GM21390 (cell line): ENCODE measurements around the gene TRIM44.
"Not testable (repeated sequence)": the region's sequence is repeated elsewhere in the genome, so short reads cannot be mapped to it uniquely, and the experiment has no call there.

ENCODE experiments used
- ATAC-seq: cut with Tn5 transposase; IDR thresholded peaks from one replicate; pipeline ENCODE4 v1.9.1; 2021; ENCODE audit not compliant: unreplicated experiment

The TRIM44 gene

DNA sequence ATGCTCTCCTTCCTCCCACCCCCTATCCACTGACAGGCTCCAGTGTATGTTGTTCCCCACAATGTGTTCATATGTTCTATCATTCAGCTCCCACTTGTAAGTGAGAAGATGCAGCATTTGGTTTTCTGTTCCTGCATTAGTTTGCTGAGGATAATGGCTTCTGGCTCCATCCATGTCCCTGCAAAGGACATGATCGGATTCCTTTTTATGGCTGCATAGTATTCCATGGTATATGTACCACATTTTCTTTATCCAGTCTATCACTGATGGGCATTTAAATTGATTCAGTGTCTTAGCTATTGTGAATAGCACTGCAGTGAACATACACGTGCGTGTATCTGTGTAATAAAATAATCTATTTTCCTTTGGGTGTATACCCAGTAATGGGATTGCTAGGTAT lies 5.8 kb downstream of the TRIM44 start:
- ATAC-seq: not testable (repeated sequence)

DNA sequence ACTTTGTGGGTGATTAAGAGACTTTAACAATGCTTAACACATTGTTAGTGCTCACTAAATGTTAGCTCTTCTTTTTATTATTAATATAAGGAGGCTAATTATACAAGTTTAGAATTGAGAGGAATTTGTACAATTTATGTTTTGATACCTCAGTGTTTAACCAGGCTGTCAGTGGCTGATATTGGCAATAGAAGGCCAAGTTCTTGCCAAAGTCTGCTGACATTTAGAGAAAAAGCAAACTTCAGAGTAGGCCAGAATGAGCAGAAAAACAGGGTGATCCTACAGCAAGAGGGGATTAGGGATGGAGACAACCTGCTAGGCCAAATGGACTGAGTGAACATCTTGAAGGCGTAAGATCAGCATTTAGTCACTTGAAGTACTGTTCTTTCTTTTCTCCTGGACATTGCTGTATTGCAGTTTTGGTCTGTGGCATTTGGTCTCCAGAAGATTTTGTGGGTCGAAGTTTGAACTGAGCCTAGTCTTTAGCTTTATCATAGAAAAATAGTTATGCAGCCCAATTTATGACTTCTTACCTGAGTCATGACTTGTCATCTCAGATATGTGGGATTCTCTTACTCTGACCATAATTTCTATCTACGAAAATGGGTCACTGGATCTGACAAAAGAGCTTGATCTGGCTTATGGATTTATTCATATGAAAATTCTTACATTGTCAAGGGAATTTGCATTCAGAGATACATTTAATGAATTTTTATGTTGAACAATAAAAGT lies 9.0 kb downstream of the TRIM44 start:
- ATAC-seq: no peak

DNA sequence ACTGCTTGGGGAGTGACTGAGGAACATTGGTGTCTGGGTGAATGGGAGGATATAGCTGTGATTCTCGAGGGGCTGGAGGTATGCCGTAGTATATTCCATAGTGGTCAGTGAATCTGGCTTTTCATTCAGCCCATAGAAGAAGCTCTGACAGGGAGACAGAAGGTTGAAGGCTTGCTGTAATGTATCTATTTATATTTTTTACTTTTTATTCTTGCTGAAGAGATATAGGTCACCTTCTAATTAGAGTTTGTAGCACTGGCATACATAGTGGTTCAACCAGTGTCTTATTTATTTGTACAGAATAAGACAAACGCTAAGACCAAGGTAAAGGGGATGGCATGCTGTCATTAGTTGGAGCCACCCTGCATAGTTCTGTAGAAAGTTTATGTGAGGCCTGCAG lies 10.0 kb downstream of the TRIM44 start:
- no peak for ATAC-seq

DNA sequence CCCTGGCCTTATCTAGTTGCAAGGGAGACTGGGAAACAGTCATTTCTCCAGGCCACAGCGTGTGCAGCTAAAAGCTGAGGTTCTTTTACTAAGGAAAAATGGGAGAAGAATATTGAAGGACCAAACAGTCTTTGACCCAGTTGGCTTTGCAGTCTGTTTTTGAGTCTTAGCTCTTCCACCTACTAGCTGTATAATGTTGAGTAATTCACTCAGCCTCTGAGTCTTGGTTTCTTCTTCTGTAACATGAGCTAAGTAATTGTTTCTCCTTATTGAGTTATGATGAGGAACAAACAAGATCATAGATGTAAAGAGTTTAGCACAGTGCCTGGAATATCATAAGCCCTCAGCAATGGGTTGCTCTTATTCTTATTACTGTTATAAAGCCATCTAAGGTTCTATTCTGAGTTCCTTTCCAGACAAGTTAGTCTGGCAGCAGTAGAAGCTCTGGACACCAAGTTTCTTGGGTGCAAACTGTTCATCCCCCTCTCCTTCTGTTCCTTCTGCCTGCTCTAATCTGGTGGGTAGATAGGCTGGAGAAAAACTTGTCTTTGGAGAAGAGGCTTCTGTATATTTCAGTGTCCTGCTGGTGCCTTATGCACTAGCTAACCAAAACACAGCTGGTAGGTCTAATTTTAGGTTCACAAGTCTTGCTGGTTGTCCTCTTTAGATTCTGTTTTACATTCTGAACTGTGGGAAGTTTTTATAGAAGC lies 13.5 kb downstream of the TRIM44 start:
- peak; percentile 62 for ATAC-seq

DNA sequence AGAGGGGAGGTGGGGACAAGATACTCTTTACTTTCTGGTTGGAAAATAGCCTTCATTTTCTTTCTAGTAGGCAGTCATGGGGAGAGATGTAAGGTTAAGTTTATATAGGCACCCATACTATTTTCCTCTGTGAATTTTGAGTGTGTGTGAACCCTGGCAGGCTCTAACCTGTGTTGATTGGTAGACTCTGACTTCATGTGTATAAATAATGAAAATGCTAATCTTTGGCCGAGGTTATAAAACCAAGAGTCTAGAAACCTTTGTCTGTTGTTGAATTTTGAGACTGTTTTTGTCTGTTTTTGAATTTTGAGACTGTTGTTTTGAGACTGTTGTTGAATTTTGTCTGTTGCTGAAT lies 14.0 kb downstream of the TRIM44 start:
- peak; percentile 24 for ATAC-seq

DNA sequence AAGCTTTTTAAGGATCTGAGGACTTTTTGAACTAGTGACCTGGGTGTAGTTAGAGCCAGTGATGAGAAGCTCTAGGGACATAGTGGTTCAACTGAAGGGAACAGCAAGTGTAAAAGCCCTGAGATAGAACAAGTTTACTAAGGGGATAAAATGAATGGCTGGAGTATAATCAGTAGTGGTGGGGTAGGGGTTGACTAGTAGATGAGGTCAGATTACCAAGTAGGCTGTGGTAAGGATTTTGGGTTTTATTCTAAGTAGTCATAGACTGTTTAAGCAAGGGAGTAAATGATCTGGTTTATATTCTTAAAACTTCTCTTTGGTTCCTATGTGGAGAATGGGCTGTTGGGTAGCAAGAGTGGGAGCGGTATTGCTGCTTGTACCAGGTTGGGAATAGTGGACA lies 15.3 kb downstream of the TRIM44 start:
- no peak for ATAC-seq

DNA sequence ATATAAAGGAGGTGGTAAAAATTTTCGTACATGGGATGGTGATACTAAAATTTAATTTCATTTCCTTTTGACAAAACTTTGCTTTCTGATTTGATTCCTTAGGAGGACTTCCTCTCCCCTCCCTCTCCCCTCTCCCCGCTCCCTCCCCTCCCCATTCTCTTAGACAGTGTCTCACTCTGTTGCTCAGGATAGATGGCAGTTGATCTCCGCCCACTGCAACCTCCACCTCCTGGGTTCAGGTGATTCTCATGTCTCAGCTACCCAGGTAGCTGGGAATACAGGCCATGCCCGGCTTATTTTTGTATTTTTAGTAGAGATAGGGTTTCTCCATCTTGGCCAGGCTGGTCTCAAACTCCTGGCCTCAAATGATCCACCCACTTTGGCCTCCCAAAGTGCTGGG lies 15.9 kb downstream of the TRIM44 start:
- no peak for ATAC-seq

DNA sequence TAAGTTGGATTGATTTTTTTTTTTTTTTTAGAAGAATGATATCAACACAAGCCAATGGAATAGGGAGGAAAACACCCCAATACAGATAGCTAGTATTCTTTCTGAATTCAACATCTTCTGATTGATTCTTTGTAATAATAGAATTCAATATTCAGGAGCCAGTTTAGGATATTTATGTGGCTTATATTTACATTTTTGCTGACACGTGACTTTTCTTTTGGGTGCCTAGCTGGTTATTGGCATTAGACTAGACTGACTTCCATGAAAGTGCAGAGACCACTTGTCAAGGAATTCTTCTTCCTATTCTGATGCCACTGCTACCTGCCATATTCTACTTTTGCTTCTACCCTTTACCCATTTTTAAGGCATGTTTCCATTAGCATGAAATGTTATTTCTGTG lies 16.4 kb downstream of the TRIM44 start:
- ATAC-seq: no peak

DNA sequence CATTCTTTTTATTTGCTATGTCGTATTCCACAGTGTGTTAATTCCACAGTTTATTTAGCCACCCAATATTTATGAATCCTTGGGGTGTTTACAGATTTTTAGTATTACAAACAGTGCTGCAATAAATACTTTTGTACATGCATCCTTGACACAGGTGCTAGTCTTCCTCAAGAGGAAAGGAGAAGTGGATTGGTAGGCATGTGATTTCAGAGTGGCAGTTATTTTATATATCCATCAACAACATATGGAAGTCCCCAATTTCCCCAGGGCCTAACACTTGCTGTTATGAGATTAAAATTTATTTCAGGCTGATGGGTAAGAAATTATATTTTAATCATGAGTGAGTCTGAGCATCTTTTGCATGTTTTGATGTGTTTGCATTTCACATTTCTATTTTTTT lies 17.9 kb downstream of the TRIM44 start:
- no peak for ATAC-seq

DNA sequence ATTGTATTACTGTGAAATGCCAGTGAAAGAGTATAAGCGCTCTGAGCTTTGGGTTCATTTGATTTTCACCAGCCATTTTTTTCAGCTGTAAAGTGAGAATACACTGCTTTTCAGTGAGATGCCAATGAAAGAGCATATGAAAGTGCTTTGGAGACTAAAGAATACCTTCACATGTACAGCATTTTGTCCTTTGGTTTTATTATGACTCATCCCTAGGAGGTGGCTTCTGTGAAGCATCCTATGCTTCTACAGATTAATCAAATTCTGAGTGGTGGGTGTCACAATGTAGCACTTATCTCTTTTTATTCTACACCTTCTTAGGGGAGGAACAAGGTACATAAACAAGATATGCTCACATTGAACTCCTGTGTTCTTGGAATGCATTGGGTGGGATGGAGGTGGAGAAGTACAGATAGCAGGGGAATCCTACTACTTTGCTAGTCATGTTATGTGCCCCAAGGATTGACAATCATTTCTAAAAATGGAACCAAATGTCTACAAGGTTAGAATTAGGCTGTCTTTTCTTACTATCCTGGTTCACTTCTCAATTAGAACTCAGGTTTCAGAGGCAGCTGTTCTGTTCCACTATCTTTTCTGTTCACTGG lies 18.7 kb downstream of the TRIM44 start:
- ATAC-seq: no peak

DNA sequence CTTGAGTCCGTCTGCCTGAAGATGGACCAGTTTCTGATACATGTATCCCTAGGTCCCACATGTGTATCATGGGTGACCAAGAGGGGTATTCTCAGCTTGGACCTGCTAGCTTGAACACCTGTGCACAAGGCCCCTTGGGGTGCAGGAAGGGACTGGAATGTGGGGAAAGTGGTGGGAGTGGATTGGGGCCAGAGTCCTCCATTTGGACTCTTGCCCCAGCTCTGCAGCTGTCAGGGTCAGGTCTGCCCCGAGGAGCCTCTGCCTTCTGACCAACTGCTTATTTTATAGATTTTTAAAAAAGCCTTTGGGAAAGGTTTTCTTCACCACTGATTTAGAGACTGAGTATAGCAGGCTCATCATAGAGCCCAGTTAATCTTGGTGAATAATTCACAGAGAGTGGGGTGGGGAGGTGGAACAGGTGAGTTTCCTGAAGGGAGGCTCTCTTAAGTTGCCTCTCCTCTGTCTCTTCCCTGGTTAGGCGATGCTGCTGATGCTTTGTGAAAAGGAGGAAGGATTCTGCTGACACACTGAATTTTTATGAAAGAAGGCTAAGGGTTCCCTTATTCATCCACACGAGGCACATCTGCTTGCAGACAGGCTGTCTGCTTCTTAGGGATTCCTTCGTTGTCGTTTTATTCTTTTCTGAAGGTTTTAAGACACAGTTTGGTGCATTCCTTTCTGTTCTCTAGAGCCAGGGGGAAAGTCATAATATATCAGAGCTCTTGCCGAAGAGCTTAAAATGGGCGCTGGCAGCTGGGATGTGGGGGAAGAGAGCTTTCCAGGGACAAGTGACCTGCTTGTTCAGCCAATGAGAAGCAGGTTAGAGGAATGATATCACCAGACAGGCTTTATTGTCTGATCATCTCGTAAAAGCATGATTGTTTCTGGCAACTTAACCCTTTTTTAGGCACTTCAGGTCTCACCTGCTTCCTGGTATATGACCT lies 19.9 kb downstream of the TRIM44 start:
- ATAC-seq: no peak

DNA sequence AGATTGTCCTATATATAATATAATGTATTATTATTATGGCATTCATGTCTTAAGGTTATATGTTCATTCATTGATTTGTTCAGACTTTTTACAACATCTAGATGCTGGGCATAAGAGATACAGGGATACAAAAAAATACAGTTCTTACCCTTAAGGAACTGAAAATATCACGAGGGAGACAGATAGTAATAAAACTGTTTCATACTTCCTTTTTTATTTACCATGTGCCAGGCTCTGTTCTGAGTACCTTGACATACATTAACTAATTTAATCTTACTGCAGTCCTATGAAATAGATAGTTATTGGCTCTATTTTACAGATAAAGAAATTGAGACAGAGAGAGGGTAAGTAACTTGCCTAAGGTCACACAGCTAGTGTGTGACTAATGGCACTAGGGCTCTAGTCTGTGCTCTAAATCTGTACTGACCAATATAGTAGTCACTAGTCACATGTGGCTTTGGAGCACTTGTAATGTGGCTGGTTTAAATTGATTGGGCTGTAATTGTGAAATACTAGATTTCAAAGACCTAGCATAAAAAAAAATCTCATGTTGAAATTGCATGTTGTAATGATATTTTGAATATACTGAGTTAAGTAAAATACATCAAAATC lies 21.3 kb downstream of the TRIM44 start:
- ATAC-seq: peak; percentile 71

DNA sequence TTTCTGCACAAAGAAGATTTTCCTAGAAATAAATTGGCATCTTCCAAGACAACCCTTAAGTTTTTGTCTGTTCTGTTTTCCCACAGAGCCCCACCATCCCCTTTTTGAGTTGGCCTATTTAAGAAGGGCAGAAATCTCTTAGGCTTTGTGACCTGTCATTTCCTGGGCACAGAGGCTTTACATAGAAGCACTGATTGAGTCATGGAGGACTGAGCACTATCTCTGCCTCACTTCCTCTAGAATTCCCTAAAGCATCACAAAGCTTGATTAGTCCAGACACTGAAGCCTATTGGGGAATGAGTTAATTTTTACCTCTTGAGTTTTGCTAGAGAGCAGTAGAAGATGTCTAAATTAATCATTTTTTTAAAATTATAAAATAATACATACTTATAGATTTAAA lies 25.4 kb downstream of the TRIM44 start:
- no peak for ATAC-seq

DNA sequence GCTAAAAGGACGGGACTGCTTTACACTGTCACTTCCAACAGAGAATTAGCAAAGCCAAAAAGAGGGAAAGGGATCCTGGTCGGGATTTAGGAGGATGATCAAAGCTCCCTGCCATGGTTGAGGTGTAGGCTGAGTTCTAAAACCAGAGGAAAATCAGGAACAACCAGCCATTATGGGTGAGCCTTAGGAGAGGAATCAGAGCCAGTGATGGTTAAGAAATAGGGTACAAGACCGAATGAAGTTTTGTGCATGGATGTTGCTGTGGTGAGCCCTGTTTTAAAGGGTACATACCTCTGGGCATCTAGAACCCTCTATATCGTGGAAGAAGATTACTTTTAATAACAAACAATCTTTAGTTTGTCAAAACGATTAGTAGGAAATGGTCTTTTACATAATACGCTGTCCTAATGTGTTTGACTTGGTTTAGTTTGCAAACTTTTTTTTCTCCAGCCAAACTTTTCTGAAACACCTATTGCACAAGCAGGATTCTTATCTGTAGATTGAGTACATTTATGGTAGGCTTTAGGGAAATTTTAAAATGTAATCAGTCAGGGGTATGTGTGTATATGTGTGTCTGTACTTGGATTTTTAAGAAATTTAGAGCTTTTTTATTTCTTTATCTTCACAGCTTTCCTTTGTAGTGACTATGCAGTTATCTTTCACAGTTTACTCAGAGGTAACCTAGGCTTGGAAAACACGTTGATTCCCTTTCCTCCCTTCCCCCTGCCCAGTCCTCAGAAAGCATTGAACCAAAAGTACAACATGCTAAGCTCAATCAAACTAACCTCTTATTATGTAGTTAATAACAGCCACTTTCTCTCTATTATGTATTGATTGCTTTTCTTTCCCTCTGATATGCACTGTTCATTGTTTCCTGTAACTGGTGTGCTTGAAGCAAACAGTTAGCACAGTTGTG lies 26.8 kb downstream of the TRIM44 start:
- ATAC-seq: no peak

DNA sequence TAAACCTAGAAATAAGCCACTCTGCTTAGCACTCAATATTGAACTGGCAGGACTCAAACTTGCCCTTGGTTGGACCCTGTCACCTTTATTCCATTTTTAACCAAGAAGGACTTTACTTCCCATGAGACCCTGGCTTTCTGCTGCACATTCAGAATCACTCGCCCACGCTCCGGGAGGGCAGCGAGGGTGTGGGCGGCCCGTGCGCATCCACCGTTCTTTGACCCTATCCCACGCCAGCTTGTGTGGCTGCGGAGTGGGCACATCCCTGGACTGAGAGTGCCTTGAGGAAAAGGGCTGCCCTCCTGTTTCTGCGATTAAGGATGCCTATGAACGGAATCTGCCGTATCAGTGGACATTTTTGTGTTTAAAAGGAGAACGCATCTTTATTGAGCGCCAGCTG lies 39.6 kb downstream of the TRIM44 start:
- no peak for ATAC-seq

DNA sequence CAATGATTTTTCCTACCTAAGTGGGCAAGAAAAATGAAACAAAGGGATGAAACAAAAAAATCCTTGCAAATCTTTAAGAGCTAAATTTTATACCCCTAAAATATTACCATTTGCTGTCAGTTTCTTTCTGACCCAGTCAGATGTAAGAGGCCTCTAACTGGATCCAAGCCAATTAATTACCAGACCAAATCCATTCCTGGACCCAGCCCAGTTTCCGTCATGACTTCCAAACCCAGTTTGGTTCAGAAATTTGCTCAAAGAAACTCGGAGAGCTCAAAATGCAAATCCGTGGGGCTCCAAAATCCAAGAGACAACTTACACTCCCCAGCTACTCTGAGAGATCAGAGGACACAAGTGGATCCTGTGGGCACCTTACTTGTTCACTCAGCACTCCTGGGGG lies 46.8 kb downstream of the TRIM44 start:
- ATAC-seq: no peak

DNA sequence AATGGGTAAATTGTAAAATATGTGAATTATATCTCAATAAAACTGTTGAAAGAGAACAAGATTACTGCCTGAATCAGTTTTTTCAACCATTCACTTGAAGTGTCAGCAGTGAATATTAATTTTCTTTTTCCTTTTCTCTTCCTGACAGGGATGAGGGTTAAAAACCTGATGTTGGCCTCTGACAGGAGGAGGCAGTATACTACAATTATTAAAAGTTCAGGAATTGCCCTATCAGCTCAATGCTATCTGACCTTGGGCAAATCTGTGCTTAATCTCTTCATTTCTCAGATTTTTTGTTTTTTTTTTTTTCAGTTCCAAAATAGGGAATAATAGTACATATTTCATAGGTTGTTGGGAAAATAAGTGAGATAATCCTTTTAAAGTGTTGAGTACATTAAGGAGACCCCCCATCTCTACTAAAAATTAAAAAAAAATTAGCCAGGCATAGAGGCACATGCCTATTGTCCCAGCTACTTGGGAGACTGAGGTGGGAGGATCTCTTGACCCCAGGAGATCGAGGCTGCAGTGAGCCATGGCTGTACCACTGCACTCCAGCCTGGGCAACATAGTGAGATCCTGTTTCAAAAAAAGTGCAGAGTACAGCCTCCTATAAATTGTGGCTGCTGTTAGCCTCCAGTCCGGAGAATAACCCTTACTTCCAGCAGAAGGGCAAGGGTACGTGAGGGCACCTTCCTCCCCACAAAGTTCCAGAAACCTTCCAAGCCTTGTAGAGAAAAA lies 48.8 kb downstream of the TRIM44 start:
- ATAC-seq: no peak

DNA sequence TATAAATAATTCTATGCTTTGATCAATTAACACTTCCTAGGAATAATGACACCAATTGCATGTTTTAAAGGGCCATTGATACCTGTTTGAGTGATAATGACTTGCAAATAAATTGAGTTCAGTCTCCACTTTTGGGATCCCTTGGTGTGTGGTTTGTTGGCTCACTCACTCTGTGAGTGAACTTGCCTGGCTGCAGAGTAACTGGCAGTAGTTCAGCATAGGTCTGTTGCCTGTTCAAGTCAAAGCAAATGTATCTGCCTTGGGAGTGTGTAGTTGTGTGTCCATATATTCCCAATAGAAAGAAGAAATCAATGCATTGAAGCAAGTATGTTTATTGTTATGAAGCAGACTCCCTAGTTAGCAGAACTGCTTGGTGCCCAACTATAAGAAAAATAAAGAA lies 49.3 kb downstream of the TRIM44 start:
- ATAC-seq: no peak

DNA sequence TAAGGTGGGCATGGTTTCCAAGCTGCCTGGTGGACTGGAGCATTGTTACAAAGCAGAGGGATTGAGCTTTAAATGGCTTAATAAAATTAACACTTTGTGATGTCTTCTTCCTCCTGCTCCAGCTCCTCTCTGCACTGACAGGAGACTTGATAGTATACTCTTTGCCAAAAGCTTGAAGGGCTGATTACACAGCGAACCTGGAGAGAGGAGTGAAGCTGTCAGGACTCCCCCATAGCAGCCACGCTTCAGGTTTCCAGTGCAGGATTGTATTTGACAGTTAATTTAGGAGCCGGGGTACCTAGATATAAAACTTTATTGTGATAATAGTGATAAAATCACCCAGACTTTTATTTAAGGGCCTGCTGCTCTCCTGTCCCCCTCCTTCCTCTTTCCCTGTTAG lies 50.0 kb downstream of the TRIM44 start:
- no peak for ATAC-seq
